Mesenchymal stem cell (in vitro differentiated cells and primary cell): ENCODE results near the gene SLC44A3.
"Not testable (repeated sequence)": the region's sequence is repeated elsewhere in the genome, so short reads cannot be mapped to it uniquely, and the experiment has no call there.

Experiments used
- DNase-seq: peaks from one replicate; pipeline ENCODE4 v3.0.0-alpha.2; 2013
- H2AFZ ChIP-seq: one replicate; pipeline ENCODE4 v1.6.1; 2013; ENCODE audit warnings: low read depth, mild to moderate bottlenecking, control low read depth, inconsistent platforms, low read length, moderate library complexity
- H2AK5ac ChIP-seq: 2 replicates; pipeline ENCODE4 v1.6.1; 2013; ENCODE audit warnings: low read length, moderate library complexity, mild to moderate bottlenecking, inconsistent platforms; ENCODE audit not compliant: severe bottlenecking
- H2BK120ac ChIP-seq: one replicate; pipeline ENCODE4 v1.6.1; 2013; ENCODE audit warnings: low read depth, mild to moderate bottlenecking, inconsistent platforms, low read length, moderate library complexity
- H2BK12ac ChIP-seq, 2 experiments: one replicate each; pipeline ENCODE4 v1.6.1; 2013; ENCODE audit warnings: inconsistent platforms in 2 of 2, low read length in 2 of 2, mild to moderate bottlenecking in 2 of 2, moderate library complexity in 2 of 2, control low read depth in 1 of 2
- H2BK15ac ChIP-seq: one replicate; pipeline ENCODE4 v1.6.1; 2013; ENCODE audit warnings: mild to moderate bottlenecking, low read depth, inconsistent platforms; ENCODE audit not compliant: poor library complexity, severe bottlenecking
- H2BK5ac ChIP-seq: 2 replicates; pipeline ENCODE4 v1.6.1; 2013; ENCODE audit warnings: low read depth, mild to moderate bottlenecking, low read length, control low read depth, inconsistent platforms; ENCODE audit not compliant: poor library complexity, severe bottlenecking
- H3K14ac ChIP-seq, 2 experiments: one replicate each; pipeline ENCODE4 v1.6.1; 2013; ENCODE audit warnings: inconsistent platforms in 2 of 2, low read length in 2 of 2, control low read depth in 1 of 2, mild to moderate bottlenecking in 1 of 2, moderate library complexity in 1 of 2
- H3K18ac ChIP-seq, 2 experiments: one replicate each; pipeline ENCODE4 v1.6.1; 2013; ENCODE audit warnings: inconsistent platforms in 2 of 2, low read length in 2 of 2, control low read depth in 1 of 2, low read depth in 1 of 2, mild to moderate bottlenecking in 1 of 2
- H3K23ac ChIP-seq, 2 experiments: one replicate each; pipeline ENCODE4 v1.6.1; 2013; ENCODE audit warnings: inconsistent platforms in 2 of 2, low read length in 2 of 2, mild to moderate bottlenecking in 2 of 2, moderate library complexity in 2 of 2, control low read depth in 1 of 2
- H3K27ac ChIP-seq: 2 replicates; pipeline ENCODE4 v1.5.1; 2013; ENCODE audit warnings: mild to moderate bottlenecking, moderate library complexity, low read length, control low read depth, inconsistent platforms; ENCODE audit not compliant: poor library complexity, severe bottlenecking
- H3K27me3 ChIP-seq, 2 experiments: 2 replicates each; pipeline versions ENCODE4 v1.6.1 to v1.7.0; 2013; ENCODE audit warnings: low read length in 2 of 2, mild to moderate bottlenecking in 2 of 2, moderate library complexity in 2 of 2, control low read depth in 1 of 2, inconsistent platforms in 1 of 2; ENCODE audit not compliant: control insufficient read depth in 1 of 2, insufficient read depth in 1 of 2
- H3K36me3 ChIP-seq, 2 experiments: 2 replicates each; pipeline versions ENCODE4 v1.6.1 to v1.7.0; 2013; ENCODE audit warnings: low read length in 2 of 2, control low read depth in 1 of 2, inconsistent platforms in 1 of 2, low read depth in 1 of 2, mild to moderate bottlenecking in 1 of 2; ENCODE audit not compliant: insufficient read depth in 2 of 2, control insufficient read depth in 1 of 2
- H3K4ac ChIP-seq, 2 experiments: one replicate each; pipeline ENCODE4 v1.6.1; 2013; ENCODE audit warnings: inconsistent platforms in 2 of 2, low read length in 2 of 2, mild to moderate bottlenecking in 2 of 2, moderate library complexity in 2 of 2, control low read depth in 1 of 2, low read depth in 1 of 2
- H3K4me1 ChIP-seq: 2 replicates; pipeline ENCODE4 v1.6.1; 2013; ENCODE audit warnings: low read depth, low read length, control low read depth; ENCODE audit not compliant: control insufficient read depth, insufficient read depth
- H3K4me2 ChIP-seq: 2 replicates; pipeline ENCODE4 v1.6.1; 2013; ENCODE audit warnings: low read length, mild to moderate bottlenecking, inconsistent platforms; ENCODE audit not compliant: poor library complexity, severe bottlenecking
- H3K4me3 ChIP-seq, 2 experiments: 2 replicates each; pipeline versions ENCODE4 v1.5.1 to v1.7.0; 2013; ENCODE audit warnings: low read length in 2 of 2, mild to moderate bottlenecking in 2 of 2, control low read depth in 1 of 2, low read depth in 1 of 2; ENCODE audit not compliant: insufficient read depth in 1 of 2
- H3K79me1 ChIP-seq: replicated peaks from 2 replicates; pipeline ENCODE4 v1.6.1; 2013; ENCODE audit warnings: mild to moderate bottlenecking, control low read depth, low read length, inconsistent platforms; ENCODE audit not compliant: poor library complexity, severe bottlenecking
- H3K9ac ChIP-seq: 2 replicates; pipeline ENCODE4 v1.7.0; 2013; ENCODE audit warnings: mild to moderate bottlenecking, low read length, moderate library complexity
- H3K9me3 ChIP-seq: 2 replicates; pipeline ENCODE4 v1.7.0; 2013; ENCODE audit warnings: mild to moderate bottlenecking, low read length; ENCODE audit not compliant: control insufficient read depth
- H4K8ac ChIP-seq: one replicate; pipeline ENCODE4 v1.6.1; 2013; ENCODE audit warnings: inconsistent platforms, mild to moderate bottlenecking, low read length, moderate library complexity
- H4K91ac ChIP-seq: one replicate; pipeline ENCODE4 v1.6.1; 2013; ENCODE audit warnings: mild to moderate bottlenecking, low read length, inconsistent platforms
- WGBS: methylation state at CpG from one replicate; pipeline ENCODE4 v1.1.7; 2013; ENCODE audit warnings: mixed read lengths; 5-methylcytosine and 5-hydroxymethylcytosine counted together

Gene SLC44A3

GRCh38 chr1:94832446-94832845 is 12.3 kb downstream of the SLC44A3 start:
- H3K27me3 ChIP-seq = no peaks in the 10 kb centered on the region
- H3K14ac ChIP-seq = no peak overlapping the region
- no peak overlapping the region for H2BK5ac ChIP-seq
- H2BK12ac ChIP-seq = no peak overlapping the region
- peak; percentile 19 for DNase-seq
- H3K18ac ChIP-seq = no peak overlapping the region
- H3K27ac ChIP-seq = no peak overlapping the region
- no peak overlapping the region for H3K4ac ChIP-seq
- H3K36me3 ChIP-seq = peaks cover 0 to 13% of the 10 kb centered on the region in 2 experiments
- H2BK120ac ChIP-seq = no peak overlapping the region
- H4K91ac ChIP-seq = no peak overlapping the region
- H3K23ac ChIP-seq = no peak overlapping the region
- H2BK15ac ChIP-seq = no peak overlapping the region
- no peak overlapping the region for H3K4me2 ChIP-seq
- no peak overlapping the region for H4K8ac ChIP-seq
- H3K79me1 ChIP-seq = peaks cover 1% of the 10 kb centered on the region
- H2AK5ac ChIP-seq = no peak overlapping the region
- H3K9ac ChIP-seq = no peak overlapping the region
- WGBS = 100% methylated on average over 1 of the region's 1 CpG
- no peaks in the 10 kb centered on the region for H3K9me3 ChIP-seq
- H3K4me1 ChIP-seq = peaks cover 2% of the 10 kb centered on the region
- H3K4me3 ChIP-seq = no peak overlapping the region
- H2AFZ ChIP-seq = no peak overlapping the region

- H4K8ac ChIP-seq = no peak overlapping the region
- H2AK5ac ChIP-seq = no peak overlapping the region
- H3K27ac ChIP-seq = no peak overlapping the region
- no peak overlapping the region for H3K4ac ChIP-seq
- peaks cover 1% of the 10 kb centered on the region for H3K79me1 ChIP-seq
- H3K36me3 ChIP-seq = peaks cover 0 to 10% of the 10 kb centered on the region in 2 experiments
- H3K18ac ChIP-seq = no peak overlapping the region
- H3K4me1 ChIP-seq = no peaks in the 10 kb centered on the region
- no peak overlapping the region for H4K91ac ChIP-seq
- no peak overlapping the region for H3K23ac ChIP-seq
- no peak for DNase-seq
- no peaks in the 10 kb centered on the region for H3K27me3 ChIP-seq
- H2AFZ ChIP-seq = no peak overlapping the region
- no peaks in the 10 kb centered on the region for H3K9me3 ChIP-seq
- WGBS = 98% methylated on average over 6 of the region's 6 CpGs
- no peak overlapping the region for H2BK120ac ChIP-seq
- H2BK15ac ChIP-seq = no peak overlapping the region
- H3K4me3 ChIP-seq = no peak overlapping the region
- H3K14ac ChIP-seq = no peak overlapping the region
- H2BK5ac ChIP-seq = no peak overlapping the region
- H2BK12ac ChIP-seq = no peak overlapping the region
- no peak overlapping the region for H3K9ac ChIP-seq
- H3K4me2 ChIP-seq = no peak overlapping the region
Measured at GRCh38 chr1:94832931-94833585, 12.9 kb downstream of the SLC44A3 start.

GRCh38 chr1:94836891-94837290 is 16.7 kb downstream of the SLC44A3 start:
- H2BK5ac ChIP-seq = no peak overlapping the region
- no peak overlapping the region for H3K18ac ChIP-seq
- H4K91ac ChIP-seq = no peak overlapping the region
- no peak overlapping the region for H2AK5ac ChIP-seq
- no peak overlapping the region for H3K27ac ChIP-seq
- H2BK15ac ChIP-seq = no peak overlapping the region
- H4K8ac ChIP-seq = no peak overlapping the region
- H3K14ac ChIP-seq = no peak overlapping the region
- H3K4me3 ChIP-seq = no peak overlapping the region
- H3K27me3 ChIP-seq = no peaks in the 10 kb centered on the region
- no peaks in the 10 kb centered on the region for H3K79me1 ChIP-seq
- H3K4me1 ChIP-seq = no peaks in the 10 kb centered on the region
- no peak overlapping the region for H2BK12ac ChIP-seq
- no peak overlapping the region for H3K9ac ChIP-seq
- no peak overlapping the region for H3K4me2 ChIP-seq
- H3K4ac ChIP-seq = no peak overlapping the region
- WGBS = 100% methylated on average over 2 of the region's 2 CpGs
- no peak overlapping the region for H2BK120ac ChIP-seq
- H3K36me3 ChIP-seq = peaks cover 0 to 23% of the 10 kb centered on the region in 2 experiments
- H2AFZ ChIP-seq = no peak overlapping the region
- H3K9me3 ChIP-seq = no peaks in the 10 kb centered on the region
- DNase-seq = no peak
- H3K23ac ChIP-seq = no peak overlapping the region

GRCh38 chr1:94840381-94840780 is 20.2 kb downstream of the SLC44A3 start:
- not testable (repeated sequence) for H2BK12ac ChIP-seq, H2BK5ac ChIP-seq, H4K8ac ChIP-seq, H3K18ac ChIP-seq, H3K4me3 ChIP-seq, H3K27ac ChIP-seq, H3K79me1 ChIP-seq, H3K4ac ChIP-seq, H3K4me2 ChIP-seq, H2AFZ ChIP-seq, H3K27me3 ChIP-seq, H2BK15ac ChIP-seq, H3K23ac ChIP-seq, DNase-seq, H3K4me1 ChIP-seq, H2BK120ac ChIP-seq, H2AK5ac ChIP-seq, H4K91ac ChIP-seq, H3K14ac ChIP-seq, H3K9ac ChIP-seq, H3K9me3 ChIP-seq
- 93% methylated on average over 9 of the region's 9 CpGs for WGBS
- peaks cover 0 to 44% of the 10 kb centered on the region in 2 experiments for H3K36me3 ChIP-seq
